ENCODE data around the gene HMMR.
"Not testable (repeated sequence)": the region's sequence is repeated elsewhere in the genome, so short reads cannot be mapped to it uniquely, and the experiment has no call there.

HMMR gene

GRCh38 chr5:163509291-163509951, 49.0 kb downstream of the HMMR start:
- peak; percentile 59 for DNase-seq

GRCh38 chr5:163512526-163512925, 52.1 kb downstream of the HMMR start:
- DNase-seq = no peak

GRCh38 chr5:163525096-163525495, 64.7 kb downstream of the HMMR start:
- DNase-seq = no peak

GRCh38 chr5:163529698-163530097, 69.3 kb downstream of the HMMR start:
- no peak for DNase-seq

GRCh38 chr5:163531272-163531671, 70.8 kb downstream of the HMMR start:
- DNase-seq = no peak

GRCh38 chr5:163532171-163533084, 72.0 kb downstream of the HMMR start:
- DNase-seq = no peak

- no peak for DNase-seq
Observed at GRCh38 chr5:163533223-163533622, 72.8 kb downstream of the HMMR start.

- DNase-seq = no peak
Observed at GRCh38 chr5:163534492-163535094, 74.2 kb downstream of the HMMR start.

GRCh38 chr5:163535290-163535689, 74.9 kb downstream of the HMMR start:
- DNase-seq = no peak

GRCh38 chr5:163536442-163536841, 76.0 kb downstream of the HMMR start:
- DNase-seq = not testable (repeated sequence)

- no peak for DNase-seq
Observed at GRCh38 chr5:163540696-163541095, 80.3 kb downstream of the HMMR start.
